ENCODE measurements around the gene FAM83C. TPM values are rescaled to one million over a fixed set of nuclear protein-coding genes. Genes with fewer than 3 reads are reported as not detected.
"Not testable (repeated sequence)": the region's sequence is repeated elsewhere in the genome, so short reads cannot be mapped to it uniquely, and the experiment has no call there.

The FAM83C gene
- total RNA-seq, 1 experiment from 2014 or later: not detected

- Histone ChIP-seq H4K20me1 (ENCODE audit: insufficient read depth, low read depth, low read length) (no peaks in the 10 kb centered on the region), H3K36me3 (ENCODE audit: insufficient read depth, low read length) (no peaks in the 10 kb centered on the region), H3K4me2 (ENCODE audit: low read depth, low read length, poor library complexity, severe bottlenecking) (no peak overlapping the region)
Observed at GRCh38 chr20:35325401-35325800, 33.2 kb upstream of the FAM83C start.

GRCh38 chr20:35320396-35321126 lies 28.3 kb upstream of the FAM83C start:
- no peaks in the 10 kb centered on the region for H3K9me3 ChIP-seq (ENCODE audit: low read length)
- peaks cover 9% of the 10 kb centered on the region for H3K79me2 ChIP-seq (ENCODE audit: low read length)
- no peak overlapping the region for H3K4me2 ChIP-seq (ENCODE audit: low read depth, low read length, poor library complexity, severe bottlenecking)
- H4K20me1 ChIP-seq (ENCODE audit: insufficient read depth, low read depth, low read length): no peaks in the 10 kb centered on the region
- H3K27me3 ChIP-seq (ENCODE audit: low read length): no peaks in the 10 kb centered on the region
- H2AFZ ChIP-seq (ENCODE audit: low read length): no peak overlapping the region
- DNase-seq: no peak
- H3K4me1 ChIP-seq (ENCODE audit: low read length): peaks cover 10% of the 10 kb centered on the region
- H3K9me2 ChIP-seq (replicated peaks; ENCODE audit: insufficient read depth, low read length): no peaks in the 10 kb centered on the region
- H3K4me3 ChIP-seq (ENCODE audit: low read length): no peak overlapping the region
- no peak overlapping the region for H3K9ac ChIP-seq (ENCODE audit: low read length)
- H3K27ac ChIP-seq (ENCODE audit: low read length): no peak overlapping the region
- no peaks in the 10 kb centered on the region for H3K36me3 ChIP-seq (ENCODE audit: insufficient read depth, low read length)

More at GRCh38 chr20:35325401-35325800, 33.2 kb upstream of the FAM83C start:
- Histone ChIP-seq H3K4me1 (ENCODE audit: low read length) (no peaks in the 10 kb centered on the region), H3K79me2 (ENCODE audit: low read length) (no peaks in the 10 kb centered on the region; the same call in 1 of the 2 replicates), H2AFZ (ENCODE audit: low read length) (no peak overlapping the region), H3K9me3 (ENCODE audit: low read length) (no peaks in the 10 kb centered on the region), H3K27ac (ENCODE audit: low read length) (no peak overlapping the region), H3K9ac (ENCODE audit: low read length) (no peak overlapping the region), H3K4me3 (ENCODE audit: low read length) (no peak overlapping the region), H3K9me2 (replicated peaks; ENCODE audit: insufficient read depth, low read length) (no peaks in the 10 kb centered on the region), H3K27me3 (ENCODE audit: low read length) (no peaks in the 10 kb centered on the region)
- no peak for DNase-seq

GRCh38 chr20:35319871-35320197 lies 27.6 kb upstream of the FAM83C start:
- Histone ChIP-seq H3K36me3 (ENCODE audit: insufficient read depth, low read length) (no peaks in the 10 kb centered on the region), H2AFZ (ENCODE audit: low read length) (no peak overlapping the region), H3K27me3 (ENCODE audit: low read length) (no peaks in the 10 kb centered on the region), H3K4me2 (ENCODE audit: low read depth, low read length, poor library complexity, severe bottlenecking) (no peak overlapping the region), H3K9me3 (ENCODE audit: low read length) (no peaks in the 10 kb centered on the region), H3K9me2 (replicated peaks; ENCODE audit: insufficient read depth, low read length) (no peaks in the 10 kb centered on the region), H4K20me1 (ENCODE audit: insufficient read depth, low read depth, low read length) (no peaks in the 10 kb centered on the region), H3K27ac (ENCODE audit: low read length) (no peak overlapping the region), H3K79me2 (ENCODE audit: low read length) (peaks cover 9% of the 10 kb centered on the region), H3K4me1 (ENCODE audit: low read length) (peaks cover 10% of the 10 kb centered on the region), H3K4me3 (ENCODE audit: low read length) (no peak overlapping the region), H3K9ac (ENCODE audit: low read length) (no peak overlapping the region)
- no peak for DNase-seq

GRCh38 chr20:35319192-35319870 lies 27.1 kb upstream of the FAM83C start:
- H3K9me3 ChIP-seq (ENCODE audit: low read length): no peaks in the 10 kb centered on the region
- H3K79me2 ChIP-seq (ENCODE audit: low read length): peaks cover 9% of the 10 kb centered on the region
- no peaks in the 10 kb centered on the region for H3K9me2 ChIP-seq (replicated peaks; ENCODE audit: insufficient read depth, low read length)
- no peaks in the 10 kb centered on the region for H4K20me1 ChIP-seq (ENCODE audit: insufficient read depth, low read depth, low read length)
- H3K27me3 ChIP-seq (ENCODE audit: low read length): no peaks in the 10 kb centered on the region
- H3K4me1 ChIP-seq (ENCODE audit: low read length): peaks cover 10% of the 10 kb centered on the region
- H3K9ac ChIP-seq (ENCODE audit: low read length): no peak overlapping the region
- H2AFZ ChIP-seq (ENCODE audit: low read length): no peak overlapping the region
- H3K4me3 ChIP-seq (ENCODE audit: low read length): no peak overlapping the region
- H3K36me3 ChIP-seq (ENCODE audit: insufficient read depth, low read length): no peaks in the 10 kb centered on the region
- H3K4me2 ChIP-seq (ENCODE audit: low read depth, low read length, poor library complexity, severe bottlenecking): no peak overlapping the region
- no peak for DNase-seq
- H3K27ac ChIP-seq (ENCODE audit: low read length): no peak overlapping the region

GRCh38 chr20:35318502-35319157 lies 26.4 kb upstream of the FAM83C start:
- H3K9me3 ChIP-seq (ENCODE audit: low read length): no peaks in the 10 kb centered on the region
- no peak overlapping the region for H3K9ac ChIP-seq (ENCODE audit: low read length)
- H3K27ac ChIP-seq (ENCODE audit: low read length): no peak overlapping the region
- peaks cover 9% of the 10 kb centered on the region for H3K79me2 ChIP-seq (ENCODE audit: low read length)
- no peak overlapping the region for H2AFZ ChIP-seq (ENCODE audit: low read length)
- peaks cover 10% of the 10 kb centered on the region for H3K4me1 ChIP-seq (ENCODE audit: low read length)
- no peaks in the 10 kb centered on the region for H3K27me3 ChIP-seq (ENCODE audit: low read length)
- H3K36me3 ChIP-seq (ENCODE audit: insufficient read depth, low read length): no peaks in the 10 kb centered on the region
- DNase-seq: no peak
- H4K20me1 ChIP-seq (ENCODE audit: insufficient read depth, low read depth, low read length): no peaks in the 10 kb centered on the region
- H3K4me2 ChIP-seq (ENCODE audit: low read depth, low read length, poor library complexity, severe bottlenecking): no peak overlapping the region
- no peaks in the 10 kb centered on the region for H3K9me2 ChIP-seq (replicated peaks; ENCODE audit: insufficient read depth, low read length)
- H3K4me3 ChIP-seq (ENCODE audit: low read length): no peak overlapping the region

- no peaks in the 10 kb centered on the region for H3K9me2 ChIP-seq (replicated peaks; ENCODE audit: insufficient read depth, low read length)
- H3K27ac ChIP-seq (ENCODE audit: low read length): no peak overlapping the region
- H2AFZ ChIP-seq (ENCODE audit: low read length): no peak overlapping the region
- H3K4me2 ChIP-seq (ENCODE audit: low read depth, low read length, poor library complexity, severe bottlenecking): no peak overlapping the region
- peaks cover 10% of the 10 kb centered on the region for H3K4me1 ChIP-seq (ENCODE audit: low read length)
- H3K36me3 ChIP-seq (ENCODE audit: insufficient read depth, low read length): no peaks in the 10 kb centered on the region
- H3K4me3 ChIP-seq (ENCODE audit: low read length): no peak overlapping the region
- H4K20me1 ChIP-seq (ENCODE audit: insufficient read depth, low read depth, low read length): no peaks in the 10 kb centered on the region
- H3K9ac ChIP-seq (ENCODE audit: low read length): no peak overlapping the region
- H3K9me3 ChIP-seq (ENCODE audit: low read length): no peaks in the 10 kb centered on the region
- H3K27me3 ChIP-seq (ENCODE audit: low read length): no peaks in the 10 kb centered on the region
- no peak for DNase-seq
- H3K79me2 ChIP-seq (ENCODE audit: low read length): peaks cover 9% of the 10 kb centered on the region
Observed at GRCh38 chr20:35317416-35318210, 25.4 kb upstream of the FAM83C start.

- Histone ChIP-seq H3K4me2 (ENCODE audit: low read depth, low read length, poor library complexity, severe bottlenecking) (no peak overlapping the region), H3K27me3 (ENCODE audit: low read length) (no peaks in the 10 kb centered on the region), H3K9me2 (replicated peaks; ENCODE audit: insufficient read depth, low read length) (no peaks in the 10 kb centered on the region), H3K9me3 (ENCODE audit: low read length) (no peaks in the 10 kb centered on the region), H2AFZ (ENCODE audit: low read length) (no peak overlapping the region), H3K4me1 (ENCODE audit: low read length) (peaks cover 10% of the 10 kb centered on the region), H3K79me2 (ENCODE audit: low read length) (peaks cover 9% of the 10 kb centered on the region), H3K36me3 (ENCODE audit: insufficient read depth, low read length) (no peaks in the 10 kb centered on the region), H3K4me3 (ENCODE audit: low read length) (no peak overlapping the region), H3K9ac (ENCODE audit: low read length) (no peak overlapping the region), H3K27ac (ENCODE audit: low read length) (no peak overlapping the region), H4K20me1 (ENCODE audit: insufficient read depth, low read depth, low read length) (no peaks in the 10 kb centered on the region)
- no peak for DNase-seq
Observed at GRCh38 chr20:35316086-35316485, 23.9 kb upstream of the FAM83C start.

- not testable (repeated sequence) for H3K27me3 ChIP-seq (ENCODE audit: low read length); H3K79me2 ChIP-seq (ENCODE audit: low read length); H2AFZ ChIP-seq (ENCODE audit: low read length); H3K4me3 ChIP-seq (ENCODE audit: low read length); H3K9me2 ChIP-seq (replicated peaks; ENCODE audit: insufficient read depth, low read length); H3K4me2 ChIP-seq (ENCODE audit: low read depth, low read length, poor library complexity, severe bottlenecking); DNase-seq; H3K9ac ChIP-seq (ENCODE audit: low read length); H3K36me3 ChIP-seq (ENCODE audit: insufficient read depth, low read length); H3K27ac ChIP-seq (ENCODE audit: low read length); H4K20me1 ChIP-seq (ENCODE audit: insufficient read depth, low read depth, low read length); H3K9me3 ChIP-seq (ENCODE audit: low read length)
- H3K4me1 ChIP-seq (ENCODE audit: low read length): peaks cover 10% of the 10 kb centered on the region
Observed at GRCh38 chr20:35315632-35316020, 23.4 kb upstream of the FAM83C start.

Data from Karpas-422 (cell line).